Uterus (tissue), 2 donors: ENCODE results near the gene GNB5.

Source experiments
- POLR2A ChIP-seq, 2 donors: fragments of 450-650 bp; IDR thresholded peaks; one replicate each; pipeline ENCODE4 v1.6.1; 2016; ENCODE audit warnings: antibody characterized with exemption in 2 of 2, mild to moderate bottlenecking in 1 of 2, moderate library complexity in 1 of 2
- TF ChIP-seq, protein P1 (sequence below), 4 experiments: fragments of 200-600 bp in 2 of 4; fragments of 450-650 bp in 2 of 4; sonication (generic) in 2 of 4; IDR thresholded peaks; one replicate each; pipeline ENCODE4 v1.5.1; 2016 to 2019; ENCODE audit warnings: antibody characterized with exemption in 4 of 4, mild to moderate bottlenecking in 2 of 4, moderate library complexity in 1 of 4

DNA sequence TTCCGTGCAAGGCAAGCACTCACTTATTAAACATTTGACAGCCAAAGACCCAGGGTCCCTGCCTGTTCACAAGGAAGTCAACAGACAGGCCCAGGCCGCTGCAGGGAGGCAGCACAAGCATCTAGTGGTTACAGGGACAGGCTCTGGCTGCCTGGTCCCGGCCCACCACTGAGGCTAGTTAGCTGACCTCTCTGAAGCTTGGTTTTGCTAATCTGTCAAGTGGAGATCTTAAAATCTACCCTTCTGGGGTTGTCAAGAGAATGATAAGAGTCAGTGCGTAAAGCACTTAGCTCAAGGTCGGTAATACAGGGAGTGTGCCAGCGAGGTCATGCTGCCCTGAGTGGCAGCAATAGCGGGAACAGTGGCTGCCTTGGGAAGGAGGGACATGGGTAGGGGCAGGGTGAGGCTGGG lies 6.0 kb downstream of the GNB5 start:
- TF ChIP-seq, protein P1, sequence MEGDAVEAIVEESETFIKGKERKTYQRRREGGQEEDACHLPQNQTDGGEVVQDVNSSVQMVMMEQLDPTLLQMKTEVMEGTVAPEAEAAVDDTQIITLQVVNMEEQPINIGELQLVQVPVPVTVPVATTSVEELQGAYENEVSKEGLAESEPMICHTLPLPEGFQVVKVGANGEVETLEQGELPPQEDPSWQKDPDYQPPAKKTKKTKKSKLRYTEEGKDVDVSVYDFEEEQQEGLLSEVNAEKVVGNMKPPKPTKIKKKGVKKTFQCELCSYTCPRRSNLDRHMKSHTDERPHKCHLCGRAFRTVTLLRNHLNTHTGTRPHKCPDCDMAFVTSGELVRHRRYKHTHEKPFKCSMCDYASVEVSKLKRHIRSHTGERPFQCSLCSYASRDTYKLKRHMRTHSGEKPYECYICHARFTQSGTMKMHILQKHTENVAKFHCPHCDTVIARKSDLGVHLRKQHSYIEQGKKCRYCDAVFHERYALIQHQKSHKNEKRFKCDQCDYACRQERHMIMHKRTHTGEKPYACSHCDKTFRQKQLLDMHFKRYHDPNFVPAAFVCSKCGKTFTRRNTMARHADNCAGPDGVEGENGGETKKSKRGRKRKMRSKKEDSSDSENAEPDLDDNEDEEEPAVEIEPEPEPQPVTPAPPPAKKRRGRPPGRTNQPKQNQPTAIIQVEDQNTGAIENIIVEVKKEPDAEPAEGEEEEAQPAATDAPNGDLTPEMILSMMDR (IDR thresholded peaks at IDR 0.05), result no peak
- TF ChIP-seq POLR2A (IDR thresholded peaks at IDR 0.05), result no peak
